PC-3 (cell line): ENCODE results near the gene ANP32D.
"Not testable (repeated sequence)": the region's sequence is repeated elsewhere in the genome, so short reads cannot be mapped to it uniquely, and the experiment has no call there.

Source experiments
- CTCF ChIP-seq: fragments of 300-600 bp; sonication (generic); conservative IDR thresholded peaks from 2 replicates; pipeline ENCODE4 v1.5.1; 2017; ENCODE audit warnings: antibody characterized with exemption, low read depth, mild to moderate bottlenecking, low read length
- EZH2 ChIP-seq: fragments of 300-600 bp; sonication (generic); IDR thresholded peaks from one replicate; pipeline ENCODE4 v1.6.1; 2017; ENCODE audit warnings: antibody characterized with exemption, mild to moderate bottlenecking, low read length; ENCODE audit not compliant: unreplicated experiment
- EZH2phosphoT487 ChIP-seq: fragments of 300-600 bp; sonication (generic); IDR thresholded peaks from 2 replicates; pipeline ENCODE4 v1.6.1; 2018; ENCODE audit warnings: mild to moderate bottlenecking, antibody characterized with exemption, low read length, borderline replicate concordance

GRCh38 chr12:48520381-48520780, 48.0 kb downstream of the ANP32D start:
- not testable (repeated sequence) for TF ChIP-seq EZH2, CTCF, EZH2phosphoT487
